8988T (cell line): ENCODE data around the gene SEPTIN1.
A peak's percentile ranks its signal among the peaks of the same experiment; 100 is the strongest.

Experiments used
- DNase-seq: peaks from one replicate; pipeline ENCODE4 v3.0.0; 2011

SEPTIN1 gene

GRCh38 chr16:30375864-30376263 lies 6.5 kb downstream of the SEPTIN1 start:
- DNase-seq: no peak

- DNase-seq: no peak
Observed at GRCh38 chr16:30374538-30374937, 7.8 kb downstream of the SEPTIN1 start, which contains the start of gene MYL11. MYL11 (plus strand) TSS chr16:30374802; CDS start chr16:30374858, 56 bp downstream.

GRCh38 chr16:30372725-30373124 lies 9.6 kb downstream of the SEPTIN1 start:
- no peak for DNase-seq

DNA sequence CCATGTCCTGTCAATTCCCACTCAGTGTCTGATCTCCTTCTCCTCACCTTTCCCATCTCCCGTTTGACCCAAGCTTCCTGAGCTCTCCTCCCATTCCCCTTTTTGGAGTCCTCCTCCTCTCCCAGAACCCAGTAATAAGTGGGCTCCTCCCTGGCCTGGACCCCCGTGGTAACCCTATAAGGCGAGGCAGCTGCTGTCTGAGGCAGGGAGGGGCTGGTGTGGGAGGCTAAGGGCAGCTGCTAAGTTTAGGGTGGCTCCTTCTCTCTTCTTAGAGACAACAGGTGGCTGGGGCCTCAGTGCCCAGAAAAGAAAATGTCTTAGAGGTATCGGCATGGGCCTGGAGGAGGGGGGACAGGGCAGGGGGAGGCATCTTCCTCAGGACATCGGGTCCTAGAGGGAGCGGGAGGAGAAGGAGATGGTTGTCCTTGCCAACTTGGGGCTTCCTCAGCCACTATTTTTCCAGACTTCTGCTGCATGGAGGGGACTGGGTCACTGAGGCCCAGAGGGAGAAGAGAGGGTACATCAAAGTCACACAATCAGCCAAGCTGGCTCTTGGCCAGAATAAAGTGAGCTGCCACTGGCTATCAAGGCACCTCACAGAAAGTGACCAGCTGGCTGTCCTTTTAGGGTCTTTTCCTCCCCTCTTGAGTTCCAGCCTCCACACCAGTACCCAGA lies 10.2 kb downstream of the SEPTIN1 start:
- DNase-seq: no peak

DNA sequence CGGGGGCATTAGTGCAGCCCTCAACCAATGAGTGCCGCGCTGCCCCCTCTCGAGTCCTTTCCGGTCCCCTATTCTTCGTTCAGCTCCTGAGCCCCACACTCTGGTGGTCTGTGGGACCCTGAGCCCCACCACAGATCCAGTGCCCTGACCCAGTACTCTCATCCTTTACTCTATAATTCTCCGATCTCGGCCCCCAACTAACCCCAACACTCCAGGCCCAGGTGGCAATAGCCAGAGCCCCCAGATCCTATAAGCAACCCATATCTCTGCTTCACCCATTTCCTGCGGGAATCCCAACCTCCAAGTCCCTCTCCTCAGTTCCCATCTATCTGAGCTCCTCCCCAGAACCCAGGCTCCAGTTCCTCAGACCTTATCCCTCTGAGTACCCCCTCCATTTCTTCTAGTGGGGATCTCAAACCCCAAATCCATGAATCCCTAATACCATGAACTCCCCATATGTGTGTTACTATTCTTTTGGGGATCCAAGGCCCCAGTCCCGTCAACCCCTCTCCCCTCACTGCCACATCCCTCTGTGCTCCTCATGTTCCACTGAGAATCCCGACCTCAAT lies 11.0 kb downstream of the SEPTIN1 start:
- DNase-seq: no peak

GRCh38 chr16:30370456-30371247 lies 11.7 kb downstream of the SEPTIN1 start, which contains the start of gene TBC1D10B:
TBC1D10B (minus strand) TSS chr16:30370494; CDS start chr16:30370183, 311 bp downstream.
- DNase-seq: peak; percentile 95

DNA sequence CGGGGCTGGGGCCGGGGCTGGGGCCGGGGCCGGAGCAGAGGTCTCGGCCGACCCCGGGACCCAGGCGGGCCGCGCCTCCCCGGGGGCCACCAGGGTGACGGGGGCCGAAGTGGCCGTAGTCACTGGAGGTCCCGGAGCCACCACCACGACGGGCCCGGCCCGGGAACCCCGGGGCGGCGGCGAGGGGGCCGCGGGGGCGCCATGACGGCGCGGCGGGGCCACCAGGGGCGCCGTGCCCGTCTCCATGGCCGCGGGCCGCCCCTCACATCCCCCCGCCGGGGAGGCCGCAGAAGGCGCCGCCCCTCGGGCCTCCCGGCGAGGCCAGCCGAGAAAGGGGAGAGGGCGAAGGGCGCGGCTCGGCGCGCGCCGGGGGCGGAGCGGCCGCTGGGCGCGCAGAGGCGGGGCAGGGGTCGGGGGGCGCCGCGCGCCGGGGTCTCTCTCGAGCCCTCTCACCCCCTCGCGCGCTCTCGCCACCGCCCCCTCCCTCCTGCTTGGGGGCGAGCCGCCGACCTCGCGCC lies 12.4 kb downstream of the SEPTIN1 start:
- no peak for DNase-seq

GRCh38 chr16:30369091-30369937 lies 13.0 kb downstream of the SEPTIN1 start:
- no peak for DNase-seq

- DNase-seq: no peak
Observed at GRCh38 chr16:30368792-30369090, 13.6 kb downstream of the SEPTIN1 start.

GRCh38 chr16:30368122-30368791 lies 14.1 kb downstream of the SEPTIN1 start:
- DNase-seq: no peak

DNA sequence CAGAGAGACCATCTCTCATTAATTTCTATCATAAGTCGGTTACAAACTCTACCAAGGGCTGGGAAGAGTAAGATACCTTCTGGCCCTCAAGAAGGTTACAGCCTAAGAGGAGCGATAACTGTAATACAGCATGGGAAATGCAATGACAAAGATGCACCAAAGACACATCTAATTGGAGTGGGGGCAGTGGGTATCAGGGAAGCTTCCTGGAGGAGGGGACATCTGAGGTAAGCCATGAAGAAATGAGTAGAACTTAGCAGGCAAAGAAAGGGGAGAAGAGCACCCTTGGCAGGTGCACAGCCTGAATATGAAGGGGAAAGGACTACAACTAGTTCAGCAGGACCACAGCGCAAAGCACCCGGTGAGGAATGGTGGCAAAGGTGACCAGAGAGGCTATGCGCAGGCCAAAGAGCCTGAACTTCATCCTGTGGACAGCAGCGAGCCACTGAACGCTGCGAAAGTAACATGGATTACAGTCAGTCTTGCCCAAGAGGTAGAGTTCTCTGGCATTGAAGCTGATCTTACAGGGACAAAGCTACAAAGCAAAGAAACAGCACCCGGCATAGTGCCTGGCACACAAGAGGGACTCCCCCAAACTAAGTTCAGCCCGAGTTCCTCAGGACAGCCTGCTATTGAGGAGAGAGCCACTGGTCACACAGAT lies 14.9 kb downstream of the SEPTIN1 start:
- no peak for DNase-seq

GRCh38 chr16:30366511-30366910 lies 15.8 kb downstream of the SEPTIN1 start:
- no peak for DNase-seq

DNA sequence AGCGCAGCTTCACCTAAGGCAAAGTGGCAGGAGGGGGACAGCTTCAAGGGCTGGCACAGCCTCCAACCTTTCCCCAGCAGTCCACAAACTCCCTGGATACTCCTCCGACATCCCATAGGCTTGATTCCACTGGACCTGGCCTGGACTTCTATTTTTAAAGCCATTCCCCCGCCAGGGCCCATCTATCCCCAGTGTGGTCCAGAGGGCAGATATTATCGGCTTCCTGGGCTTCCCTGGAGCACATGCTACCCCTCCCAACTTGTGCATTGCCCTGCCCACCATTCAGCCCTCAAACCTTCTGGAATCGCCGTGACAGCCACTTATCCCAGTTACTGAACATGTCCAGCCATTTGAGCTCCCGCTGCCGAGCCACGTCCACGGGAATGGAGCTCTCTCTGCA lies 17.2 kb downstream of the SEPTIN1 start:
- no peak for DNase-seq

GRCh38 chr16:30361180-30361579 lies 21.2 kb downstream of the SEPTIN1 start:
- no peak for DNase-seq

- DNase-seq: no peak
Observed at GRCh38 chr16:30359871-30360170, 22.5 kb downstream of the SEPTIN1 start.

GRCh38 chr16:30358990-30359870 lies 23.1 kb downstream of the SEPTIN1 start:
- no peak for DNase-seq

DNA sequence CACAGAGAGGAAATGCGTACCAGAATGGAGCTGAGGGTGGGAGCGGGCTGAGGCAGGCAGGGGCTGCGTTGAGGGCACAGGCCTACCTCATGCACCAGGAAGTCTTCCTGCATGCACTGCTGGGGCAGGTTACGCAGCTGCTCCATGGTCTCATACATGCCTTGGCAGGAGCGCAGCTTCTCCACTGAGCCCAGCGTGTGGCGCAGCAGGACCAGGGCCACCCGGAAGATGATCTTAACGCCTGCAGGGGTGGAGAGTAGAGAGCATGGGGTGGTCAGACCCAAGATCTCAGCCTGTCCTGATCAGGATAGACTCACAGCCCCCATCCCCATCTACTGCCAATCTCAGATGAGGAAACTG lies 23.8 kb downstream of the SEPTIN1 start:
- DNase-seq: no peak

DNA sequence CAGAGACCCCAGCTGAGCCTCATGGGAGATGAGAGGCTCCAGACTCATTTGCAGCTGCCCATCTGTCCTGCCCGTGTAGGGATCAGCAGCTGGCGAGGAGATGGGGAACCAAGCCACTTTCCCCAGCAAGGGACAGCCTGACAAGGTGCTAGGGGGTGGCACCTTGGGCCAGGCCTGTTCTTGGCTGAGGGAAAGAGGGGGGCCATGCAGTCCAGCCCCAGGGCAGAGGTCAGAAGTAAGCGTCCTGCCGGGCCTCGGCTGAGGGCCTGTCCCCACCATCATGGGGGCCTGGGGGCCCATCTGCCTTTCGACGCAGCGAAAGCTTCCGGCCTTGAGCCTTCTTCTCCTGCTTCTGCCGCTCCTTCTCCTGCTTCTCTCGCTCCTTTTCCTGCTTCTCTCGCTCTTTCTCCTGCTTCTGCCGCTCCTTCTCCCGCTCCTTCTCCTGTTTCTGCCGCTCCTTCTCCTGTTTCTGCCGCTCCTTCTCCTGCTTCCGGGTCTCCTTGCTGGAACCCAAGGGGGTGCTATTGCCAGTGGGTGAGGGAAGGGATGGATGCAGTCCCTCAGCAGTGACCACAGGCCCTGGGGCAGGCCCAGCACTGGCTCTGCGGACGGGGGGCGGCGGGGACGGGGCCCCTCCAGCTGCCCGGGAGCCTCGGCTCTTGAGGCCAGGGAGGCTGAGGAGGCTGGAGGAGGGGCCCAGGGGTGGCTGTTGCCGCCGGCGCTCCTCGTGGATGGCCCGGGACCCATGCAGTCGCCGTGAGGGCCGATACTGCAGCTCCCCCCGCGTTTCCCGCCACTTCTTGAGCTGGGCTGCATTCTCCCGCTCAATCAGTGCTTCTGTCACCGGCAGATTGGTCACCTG lies 24.4 kb downstream of the SEPTIN1 start:
- DNase-seq: no peak

DNA sequence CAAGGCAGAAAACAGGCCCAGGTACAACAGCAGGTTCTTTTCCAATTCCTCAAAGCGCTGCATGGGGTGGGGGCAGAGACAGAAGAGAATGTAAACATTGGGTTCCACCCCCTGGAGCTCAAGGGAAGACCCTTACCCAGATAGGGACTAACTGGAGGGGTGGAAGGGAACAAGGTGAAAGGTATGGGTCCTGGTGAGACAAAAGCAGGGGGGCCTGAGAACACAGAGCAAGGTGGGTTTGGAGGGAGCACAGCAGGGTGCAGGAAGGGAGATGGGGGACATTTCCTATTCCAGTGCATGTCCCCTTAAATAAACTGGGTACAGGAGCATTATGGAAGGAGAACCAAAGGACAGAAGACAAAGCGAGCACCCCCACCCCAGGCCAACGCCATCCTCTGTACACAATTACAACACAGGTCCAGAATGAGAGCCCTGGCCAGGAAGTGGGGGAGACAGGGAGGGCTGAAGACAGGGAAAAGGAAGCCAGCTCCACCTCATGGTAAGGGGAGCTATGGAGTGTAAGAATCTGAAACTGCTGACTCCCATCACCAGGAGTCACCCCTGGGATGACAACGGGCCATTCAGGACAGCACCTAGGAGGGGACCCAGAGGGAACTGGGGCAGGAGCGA lies 25.2 kb downstream of the SEPTIN1 start:
- no peak for DNase-seq
